Thyroid gland (tissue), 4 donors: ENCODE data around the gene PPP1R1A.

Experiments
- CTCF ChIP-seq, 6 experiments: fragments of 200-600 bp in 3 of 6; fragments of 450-650 bp in 3 of 6; sonication (generic) in 3 of 6; IDR thresholded peaks; one replicate each; pipeline ENCODE4 v1.5.1; 2016 to 2019; ENCODE audit warnings: antibody characterized with exemption in 6 of 6, mild to moderate bottlenecking in 2 of 6, inconsistent platforms in 1 of 6, moderate library complexity in 1 of 6
- POLR2A ChIP-seq, 2 donors: fragments of 450-650 bp; IDR thresholded peaks; one replicate each; pipeline ENCODE4 v1.6.1; 2017; ENCODE audit warnings: antibody characterized with exemption in 2 of 2, mild to moderate bottlenecking in 2 of 2, moderate library complexity in 1 of 2

GRCh38 chr12:54579258-54579657 lies 9.2 kb downstream of the PPP1R1A start:
- no peak for TF ChIP-seq CTCF (IDR thresholded peaks at IDR 0.05)
- no peak for TF ChIP-seq POLR2A (IDR thresholded peaks at IDR 0.05)
